Stimulated activated CD4-positive, alpha-beta T cell treated with anti-CD3 and anti-CD28 coated beads, Interleukin-12 subunit alpha, Interleukin-12 subunit beta, amount 100 ng/mL, for 4 hours (primary cell): ENCODE data around the gene IMMP2L.

Source experiments
- DNase-seq: peaks from one replicate; pipeline ENCODE4 v3.0.0-alpha.2; 2020

The IMMP2L gene

GRCh38 chr7:110647266-110647665 is 915.0 kb downstream of the IMMP2L start:
- DNase-seq, result no peak

GRCh38 chr7:110646804-110647203 is 915.5 kb downstream of the IMMP2L start:
- no peak for DNase-seq

- DNase-seq, result no peak
Measured at GRCh38 chr7:110645616-110646015, 916.7 kb downstream of the IMMP2L start.

GRCh38 chr7:110645060-110645459 is 917.2 kb downstream of the IMMP2L start:
- DNase-seq, result no peak

- no peak for DNase-seq
Measured at GRCh38 chr7:110637252-110637651, 925.0 kb downstream of the IMMP2L start.

GRCh38 chr7:110633313-110633712 is 929.0 kb downstream of the IMMP2L start:
- no peak for DNase-seq

- DNase-seq, result no peak
Measured at GRCh38 chr7:110626414-110626813, 935.9 kb downstream of the IMMP2L start.

GRCh38 chr7:110625294-110625693 is 937.0 kb downstream of the IMMP2L start:
- DNase-seq, result no peak

GRCh38 chr7:110623436-110623835 is 938.9 kb downstream of the IMMP2L start:
- DNase-seq, result no peak

- DNase-seq, result no peak
Measured at GRCh38 chr7:110621289-110621688, 941.0 kb downstream of the IMMP2L start.

GRCh38 chr7:110620110-110620735 is 942.1 kb downstream of the IMMP2L start:
- no peak for DNase-seq
